ENCODE measurements around the gene MMP2. TPM values are rescaled to one million over a fixed set of nuclear protein-coding genes. Genes with fewer than 3 reads are reported as not detected.

MMP2 gene
- total and polyA plus RNA-seq, 2 of the 8 experiments (the other 6 are each of a cell fraction or from before 2014, with no cell fraction given): 33.6 to 58.2 TPM

GRCh38 chr16:55499281-55499680 is 20.3 kb downstream of the MMP2 start (continued):
- TF ChIP-seq CTCF (IDR thresholded peaks at IDR 0.05; ENCODE audit: control extremely low read depth in 1 of 3, insufficient read depth in 1 of 3, low read depth in 1 of 3, low read length in 3 of 3) (no peak), HDAC6 (IDR thresholded peaks at IDR 0.05; ENCODE audit: low read depth, low read length) (no peak), SUZ12 (IDR thresholded peaks at IDR 0.05; ENCODE audit: low read length) (no peak), SIN3A (conservative IDR thresholded peaks at IDR 0.05 in 1 of 2, IDR thresholded peaks at IDR 0.05 in 1 of 2; ENCODE audit: low read depth in 1 of 2, low read length in 2 of 2) (no peak), EZH2 (IDR thresholded peaks at IDR 0.05; ENCODE audit: low read depth, low read length, severe bottlenecking) (no peak), POLR2A (IDR thresholded peaks at IDR 0.05; ENCODE audit: control extremely low read depth in 1 of 2, low read depth in 2 of 2, low read length in 2 of 2) (no peak), CEBPB (IDR thresholded peaks at IDR 0.05; ENCODE audit: low read depth, low read length) (no peak)
